Trophoblast cell (in vitro differentiated cells and primary cell): Measurements from ENCODE around the gene ATP5F1C.
A peak's percentile ranks its signal among the peaks of the same experiment; 100 is the strongest.
"Not testable (repeated sequence)": the region's sequence is repeated elsewhere in the genome, so short reads cannot be mapped to it uniquely, and the experiment has no call there.

Experiments
- DNase-seq, 2 donors: peaks; one replicate each; pipeline ENCODE4 v3.0.0-alpha.2; 2016
- H2AFZ ChIP-seq: 2 replicates; pipeline ENCODE4 v1.6.1; 2013; ENCODE audit warnings: low read length, moderate library complexity, mild to moderate bottlenecking; ENCODE audit not compliant: insufficient read depth, poor library complexity
- H2AK5ac ChIP-seq: 2 replicates; pipeline ENCODE4 v1.6.1; 2013; ENCODE audit warnings: mild to moderate bottlenecking, low read length
- H2BK120ac ChIP-seq: 2 replicates; pipeline ENCODE4 v1.6.1; 2013; ENCODE audit warnings: low read length, mild to moderate bottlenecking, moderate library complexity; ENCODE audit not compliant: insufficient read depth, poor library complexity
- H2BK12ac ChIP-seq: 2 replicates; pipeline ENCODE4 v1.6.1; 2013; ENCODE audit warnings: mild to moderate bottlenecking, low read length, moderate library complexity
- H2BK5ac ChIP-seq: 2 replicates; pipeline ENCODE4 v1.6.1; 2013; ENCODE audit warnings: low read length, low read depth, moderate library complexity, mild to moderate bottlenecking; ENCODE audit not compliant: poor library complexity
- H3K14ac ChIP-seq: 2 replicates; pipeline ENCODE4 v1.6.1; 2013; ENCODE audit warnings: mild to moderate bottlenecking, low read length
- H3K18ac ChIP-seq: 2 replicates; pipeline ENCODE4 v1.6.1; 2013; ENCODE audit warnings: mild to moderate bottlenecking, low read length
- H3K23ac ChIP-seq: 2 replicates; pipeline ENCODE4 v1.6.1; 2013; ENCODE audit warnings: low read length
- H3K27ac ChIP-seq: 2 replicates; pipeline ENCODE4 v1.5.1; 2013; ENCODE audit warnings: low read depth, mild to moderate bottlenecking, inconsistent platforms, low read length, moderate library complexity
- H3K27me3 ChIP-seq: 2 replicates; pipeline ENCODE4 v1.6.1; 2013; ENCODE audit warnings: inconsistent platforms, mild to moderate bottlenecking, low read length, moderate library complexity; ENCODE audit not compliant: insufficient read depth
- H3K36me3 ChIP-seq, 2 experiments: 1 replicate in 1 of 2; 2 replicates in 1 of 2; pipeline ENCODE4 v1.6.1; 2013; ENCODE audit warnings: low read length in 2 of 2, mild to moderate bottlenecking in 2 of 2, moderate library complexity in 1 of 2; ENCODE audit not compliant: insufficient read depth in 2 of 2, control insufficient read depth in 1 of 2
- H3K4ac ChIP-seq: 2 replicates; pipeline ENCODE4 v1.6.1; 2013; ENCODE audit warnings: low read depth, mild to moderate bottlenecking, low read length, moderate library complexity
- H3K4me1 ChIP-seq, 2 experiments: 1 replicate in 1 of 2; 2 replicates in 1 of 2; pipeline ENCODE4 v1.6.1; 2013; ENCODE audit warnings: low read length in 2 of 2, mild to moderate bottlenecking in 2 of 2, moderate library complexity in 1 of 2; ENCODE audit not compliant: insufficient read depth in 2 of 2, control insufficient read depth in 1 of 2
- H3K4me2 ChIP-seq: 2 replicates; pipeline ENCODE4 v1.6.1; 2013; ENCODE audit warnings: inconsistent platforms, mild to moderate bottlenecking, low read length, moderate library complexity
- H3K4me3 ChIP-seq: 2 replicates; pipeline ENCODE4 v1.5.1; 2013; ENCODE audit warnings: mild to moderate bottlenecking, low read depth, low read length, inconsistent platforms
- H3K79me1 ChIP-seq: one replicate; pipeline ENCODE4 v1.6.1; 2013; ENCODE audit warnings: low read length
- H3K79me2 ChIP-seq: 2 replicates; pipeline ENCODE4 v1.6.1; 2013; ENCODE audit warnings: low read length, mild to moderate bottlenecking; ENCODE audit not compliant: control insufficient read depth, insufficient read depth, poor library complexity
- H3K9ac ChIP-seq: 2 replicates; pipeline ENCODE4 v1.6.1; 2013; ENCODE audit warnings: mild to moderate bottlenecking, low read length
- H3K9me3 ChIP-seq: 2 replicates; pipeline ENCODE4 v1.6.1; 2013; ENCODE audit warnings: low read depth, mild to moderate bottlenecking, control low read depth, inconsistent platforms, low read length; ENCODE audit not compliant: insufficient read depth
- H4K12ac ChIP-seq: 2 replicates; pipeline ENCODE4 v1.6.1; 2013; ENCODE audit warnings: low read depth, mild to moderate bottlenecking, low read length, moderate library complexity
- H4K8ac ChIP-seq: 2 replicates; pipeline ENCODE4 v1.6.1; 2013; ENCODE audit warnings: low read depth, mild to moderate bottlenecking, low read length, moderate library complexity
- H4K91ac ChIP-seq: one replicate; pipeline ENCODE4 v1.6.1; 2013; ENCODE audit warnings: low read depth, mild to moderate bottlenecking, low read length, moderate library complexity
- WGBS: extraction: QIAGEN DNeasy Blood & Tissue Kit; methylation state at CpG from one replicate; pipeline ENCODE4 v1.1.7; 2013; ENCODE audit warnings: missing lambda C conversion rate; ENCODE audit not compliant: insufficient read length, insufficient coverage; ENCODE audit errors: extremely low coverage; 5-methylcytosine and 5-hydroxymethylcytosine counted together

Gene ATP5F1C

GRCh38 chr10:7811000-7811399 is 23.0 kb downstream of the ATP5F1C start:
- no peaks in the 10 kb centered on the region for H3K4me1 ChIP-seq
- no peaks in the 10 kb centered on the region for H3K79me2 ChIP-seq
- no peaks in the 10 kb centered on the region for H3K79me1 ChIP-seq
- H3K9me3 ChIP-seq: no peaks in the 10 kb centered on the region
- no peak overlapping the region for H4K8ac ChIP-seq
- no peak overlapping the region for H3K9ac ChIP-seq
- H2BK120ac ChIP-seq: no peak overlapping the region
- no peak overlapping the region for H4K91ac ChIP-seq
- H3K27me3 ChIP-seq: no peaks in the 10 kb centered on the region
- no peak overlapping the region for H3K23ac ChIP-seq
- H3K4me3 ChIP-seq: no peak overlapping the region
- H3K4ac ChIP-seq: no peak overlapping the region
- peaks cover 5% of the 10 kb centered on the region in 2 experiments for H3K36me3 ChIP-seq
- DNase-seq: no peak
- no peak overlapping the region for H3K14ac ChIP-seq
- no CpG with 5 or more reads among the region's 5 CpGs for WGBS
- H2BK12ac ChIP-seq: no peak overlapping the region
- H3K4me2 ChIP-seq: no peak overlapping the region
- no peak overlapping the region for H3K18ac ChIP-seq
- H3K27ac ChIP-seq: no peak overlapping the region
- H2AK5ac ChIP-seq: no peak overlapping the region
- H4K12ac ChIP-seq: no peak overlapping the region
- no peak overlapping the region for H2BK5ac ChIP-seq
- H2AFZ ChIP-seq: no peak overlapping the region

GRCh38 chr10:7811743-7812142 is 23.8 kb downstream of the ATP5F1C start:
- H3K4me3 ChIP-seq, H2BK12ac ChIP-seq, H3K14ac ChIP-seq, DNase-seq, H4K91ac ChIP-seq, H3K23ac ChIP-seq, H3K27ac ChIP-seq, H3K4ac ChIP-seq, H3K9ac ChIP-seq, H3K79me2 ChIP-seq, H3K4me2 ChIP-seq, H4K8ac ChIP-seq, H3K79me1 ChIP-seq, H3K18ac ChIP-seq, H3K36me3 ChIP-seq, H2AFZ ChIP-seq, H3K27me3 ChIP-seq, H2BK120ac ChIP-seq, H2BK5ac ChIP-seq, H2AK5ac ChIP-seq, H3K4me1 ChIP-seq, H4K12ac ChIP-seq, H3K9me3 ChIP-seq: not testable (repeated sequence)
- no CpG with 5 or more reads among the region's 7 CpGs for WGBS

GRCh38 chr10:7813481-7813880 is 25.5 kb downstream of the ATP5F1C start:
- peaks cover 0 to 2% of the 10 kb centered on the region in 2 experiments for H3K4me1 ChIP-seq
- no peak overlapping the region for H4K8ac ChIP-seq
- H2BK120ac ChIP-seq: no peak overlapping the region
- H3K14ac ChIP-seq: no peak overlapping the region
- no peak overlapping the region for H4K12ac ChIP-seq
- H2AFZ ChIP-seq: no peak overlapping the region
- peaks cover under 1% of the 10 kb centered on the region for H3K79me2 ChIP-seq
- no peaks in the 10 kb centered on the region for H3K9me3 ChIP-seq
- H4K91ac ChIP-seq: no peak overlapping the region
- peaks cover under 1% of the 10 kb centered on the region for H3K27me3 ChIP-seq
- no peak overlapping the region for H3K4ac ChIP-seq
- no peak overlapping the region for H2AK5ac ChIP-seq
- H3K23ac ChIP-seq: no peak overlapping the region
- no peak overlapping the region for H3K9ac ChIP-seq
- H2BK5ac ChIP-seq: no peak overlapping the region
- WGBS: no CpG with 5 or more reads among the region's 3 CpGs
- no peak overlapping the region for H2BK12ac ChIP-seq
- no peaks in the 10 kb centered on the region for H3K36me3 ChIP-seq
- H3K27ac ChIP-seq: no peak overlapping the region
- H3K18ac ChIP-seq: no peak overlapping the region
- H3K79me1 ChIP-seq: peaks cover under 1% of the 10 kb centered on the region
- no peak for DNase-seq
- no peak overlapping the region for H3K4me2 ChIP-seq
- no peak overlapping the region for H3K4me3 ChIP-seq

GRCh38 chr10:7817576-7817975 is 29.6 kb downstream of the ATP5F1C start:
- no peak overlapping the region for H2BK12ac ChIP-seq
- no peak overlapping the region for H3K4ac ChIP-seq
- peaks cover 3% of the 10 kb centered on the region for H3K27me3 ChIP-seq
- no peak for DNase-seq
- no peak overlapping the region for H3K14ac ChIP-seq
- no peak overlapping the region for H4K91ac ChIP-seq
- H3K27ac ChIP-seq: no peak overlapping the region
- peaks cover 3% of the 10 kb centered on the region for H3K79me1 ChIP-seq
- no peak overlapping the region for H4K12ac ChIP-seq
- H3K4me1 ChIP-seq: peaks cover 0 to 5% of the 10 kb centered on the region in 2 experiments
- H2AFZ ChIP-seq: peak overlapping the region; percentile 87
- H3K36me3 ChIP-seq: peaks cover 0 to 2% of the 10 kb centered on the region in 2 experiments
- no peak overlapping the region for H2BK120ac ChIP-seq
- no peak overlapping the region for H2AK5ac ChIP-seq
- H2BK5ac ChIP-seq: no peak overlapping the region
- no peak overlapping the region for H3K4me3 ChIP-seq
- no CpG with 5 or more reads among the region's 12 CpGs for WGBS
- peak overlapping the region; percentile 67 for H4K8ac ChIP-seq
- no peak overlapping the region for H3K23ac ChIP-seq
- H3K9ac ChIP-seq: no peak overlapping the region
- H3K79me2 ChIP-seq: peaks cover 7% of the 10 kb centered on the region
- H3K4me2 ChIP-seq: peak overlapping the region; percentile 76
- no peaks in the 10 kb centered on the region for H3K9me3 ChIP-seq
- H3K18ac ChIP-seq: no peak overlapping the region
